Measurements from ENCODE around the gene OLFM1.

The OLFM1 gene

GRCh38 chr9:135131488-135131887 lies 44.0 kb downstream of the OLFM1 start:
- Histone ChIP-seq H3K9me3 (ENCODE audit: control insufficient read depth in 1 of 2, low read length in 2 of 2) (no peaks in the 10 kb centered on the region), H3K36me3 (ENCODE audit: control insufficient read depth in 1 of 2, insufficient read depth in 2 of 2, low read length in 2 of 2) (no peaks in the 10 kb centered on the region), H3K4me3 (ENCODE audit: low read depth in 1 of 2, low read length in 2 of 2) (no peak overlapping the region), H3K27me3 (ENCODE audit: control insufficient read depth in 1 of 2, insufficient read depth in 2 of 2, low read length in 2 of 2) (no peaks in the 10 kb centered on the region), H3K27ac (ENCODE audit: low read depth, low read length) (no peak overlapping the region), H3K9ac (ENCODE audit: low read depth in 1 of 2, low read length in 2 of 2) (no peak overlapping the region), H3K4me1 (ENCODE audit: control insufficient read depth in 1 of 2, insufficient read depth in 2 of 2, low read length in 2 of 2) (no peaks in the 10 kb centered on the region)

GRCh38 chr9:135132008-135132407 lies 44.5 kb downstream of the OLFM1 start:
- Histone ChIP-seq H3K27ac (ENCODE audit: low read depth, low read length) (no peak overlapping the region), H3K36me3 (ENCODE audit: control insufficient read depth in 1 of 2, insufficient read depth in 2 of 2, low read length in 2 of 2) (no peaks in the 10 kb centered on the region), H3K9me3 (ENCODE audit: control insufficient read depth in 1 of 2, low read length in 2 of 2) (no peaks in the 10 kb centered on the region), H3K4me3 (ENCODE audit: low read depth in 1 of 2, low read length in 2 of 2) (no peak overlapping the region), H3K27me3 (ENCODE audit: control insufficient read depth in 1 of 2, insufficient read depth in 2 of 2, low read length in 2 of 2) (no peaks in the 10 kb centered on the region), H3K9ac (ENCODE audit: low read depth in 1 of 2, low read length in 2 of 2) (no peak overlapping the region), H3K4me1 (ENCODE audit: control insufficient read depth in 1 of 2, insufficient read depth in 2 of 2, low read length in 2 of 2) (no peaks in the 10 kb centered on the region)

- no peak overlapping the region for H3K4me3 ChIP-seq (ENCODE audit: low read depth in 1 of 2, low read length in 2 of 2)
These were observed 47.0 kb downstream of the OLFM1 start for GRCh38 chr9:135134268-135135022.

GRCh38 chr9:135135171-135135928 lies 47.9 kb downstream of the OLFM1 start:
- Histone ChIP-seq H3K27me3 (ENCODE audit: control insufficient read depth in 1 of 2, insufficient read depth in 2 of 2, low read length in 2 of 2) (no peaks in the 10 kb centered on the region), H3K4me3 (ENCODE audit: low read depth in 1 of 2, low read length in 2 of 2) (no peak overlapping the region)

More at GRCh38 chr9:135134268-135135022, 47.0 kb downstream of the OLFM1 start:
- no peak overlapping the region for H3K27ac ChIP-seq (ENCODE audit: low read depth, low read length)
- H3K27me3 ChIP-seq (ENCODE audit: control insufficient read depth in 1 of 2, insufficient read depth in 2 of 2, low read length in 2 of 2) = no peaks in the 10 kb centered on the region
- no peak overlapping the region for H3K9ac ChIP-seq (ENCODE audit: low read depth in 1 of 2, low read length in 2 of 2)
- no peaks in the 10 kb centered on the region for H3K36me3 ChIP-seq (ENCODE audit: control insufficient read depth in 1 of 2, insufficient read depth in 2 of 2, low read length in 2 of 2)
- no peaks in the 10 kb centered on the region for H3K9me3 ChIP-seq (ENCODE audit: control insufficient read depth in 1 of 2, low read length in 2 of 2)
- no peaks in the 10 kb centered on the region for H3K4me1 ChIP-seq (ENCODE audit: control insufficient read depth in 1 of 2, insufficient read depth in 2 of 2, low read length in 2 of 2)

GRCh38 chr9:135135929-135136315 lies 48.5 kb downstream of the OLFM1 start:
- Histone ChIP-seq H3K27ac (ENCODE audit: low read depth, low read length) (no peak overlapping the region), H3K36me3 (ENCODE audit: control insufficient read depth in 1 of 2, insufficient read depth in 2 of 2, low read length in 2 of 2) (no peaks in the 10 kb centered on the region), H3K27me3 (ENCODE audit: control insufficient read depth in 1 of 2, insufficient read depth in 2 of 2, low read length in 2 of 2) (no peaks in the 10 kb centered on the region), H3K4me1 (ENCODE audit: control insufficient read depth in 1 of 2, insufficient read depth in 2 of 2, low read length in 2 of 2) (no peaks in the 10 kb centered on the region), H3K9me3 (ENCODE audit: control insufficient read depth in 1 of 2, low read length in 2 of 2) (no peaks in the 10 kb centered on the region), H3K9ac (ENCODE audit: low read depth in 1 of 2, low read length in 2 of 2) (no peak overlapping the region), H3K4me3 (ENCODE audit: low read depth in 1 of 2, low read length in 2 of 2) (no peak overlapping the region)

More at GRCh38 chr9:135135171-135135928, 47.9 kb downstream of the OLFM1 start:
- H3K9me3 ChIP-seq (ENCODE audit: control insufficient read depth in 1 of 2, low read length in 2 of 2) = no peaks in the 10 kb centered on the region
- no peaks in the 10 kb centered on the region for H3K4me1 ChIP-seq (ENCODE audit: control insufficient read depth in 1 of 2, insufficient read depth in 2 of 2, low read length in 2 of 2)
- H3K27ac ChIP-seq (ENCODE audit: low read depth, low read length) = no peak overlapping the region
- H3K9ac ChIP-seq (ENCODE audit: low read depth in 1 of 2, low read length in 2 of 2) = no peak overlapping the region
- H3K36me3 ChIP-seq (ENCODE audit: control insufficient read depth in 1 of 2, insufficient read depth in 2 of 2, low read length in 2 of 2) = no peaks in the 10 kb centered on the region

- Histone ChIP-seq H3K4me1 (ENCODE audit: control insufficient read depth in 1 of 2, insufficient read depth in 2 of 2, low read length in 2 of 2) (no peaks in the 10 kb centered on the region), H3K27me3 (ENCODE audit: control insufficient read depth in 1 of 2, insufficient read depth in 2 of 2, low read length in 2 of 2) (no peaks in the 10 kb centered on the region), H3K4me3 (ENCODE audit: low read depth in 1 of 2, low read length in 2 of 2) (no peak overlapping the region), H3K36me3 (ENCODE audit: control insufficient read depth in 1 of 2, insufficient read depth in 2 of 2, low read length in 2 of 2) (no peaks in the 10 kb centered on the region), H3K27ac (ENCODE audit: low read depth, low read length) (no peak overlapping the region), H3K9ac (ENCODE audit: low read depth in 1 of 2, low read length in 2 of 2) (no peak overlapping the region), H3K9me3 (ENCODE audit: control insufficient read depth in 1 of 2, low read length in 2 of 2) (no peaks in the 10 kb centered on the region)
These were observed 49.0 kb downstream of the OLFM1 start for GRCh38 chr9:135136481-135136880.

- Histone ChIP-seq H3K9ac (ENCODE audit: low read depth in 1 of 2, low read length in 2 of 2) (no peak overlapping the region), H3K4me3 (ENCODE audit: low read depth in 1 of 2, low read length in 2 of 2) (no peak overlapping the region), H3K27me3 (ENCODE audit: control insufficient read depth in 1 of 2, insufficient read depth in 2 of 2, low read length in 2 of 2) (no peaks in the 10 kb centered on the region), H3K9me3 (ENCODE audit: control insufficient read depth in 1 of 2, low read length in 2 of 2) (no peaks in the 10 kb centered on the region), H3K27ac (ENCODE audit: low read depth, low read length) (no peak overlapping the region), H3K36me3 (ENCODE audit: control insufficient read depth in 1 of 2, insufficient read depth in 2 of 2, low read length in 2 of 2) (no peaks in the 10 kb centered on the region), H3K4me1 (ENCODE audit: control insufficient read depth in 1 of 2, insufficient read depth in 2 of 2, low read length in 2 of 2) (no peaks in the 10 kb centered on the region)
These were observed 49.7 kb downstream of the OLFM1 start for GRCh38 chr9:135136991-135137832.

- H3K9ac ChIP-seq (ENCODE audit: low read depth in 1 of 2, low read length in 2 of 2) = no peak overlapping the region
- no peaks in the 10 kb centered on the region for H3K27me3 ChIP-seq (ENCODE audit: control insufficient read depth in 1 of 2, insufficient read depth in 2 of 2, low read length in 2 of 2)
- H3K27ac ChIP-seq (ENCODE audit: low read depth, low read length) = no peak overlapping the region
- no peaks in the 10 kb centered on the region for H3K4me1 ChIP-seq (ENCODE audit: control insufficient read depth in 1 of 2, insufficient read depth in 2 of 2, low read length in 2 of 2)
- no peak overlapping the region for H3K4me3 ChIP-seq (ENCODE audit: low read depth in 1 of 2, low read length in 2 of 2)
- H3K36me3 ChIP-seq (ENCODE audit: control insufficient read depth in 1 of 2, insufficient read depth in 2 of 2, low read length in 2 of 2) = no peaks in the 10 kb centered on the region
- H3K9me3 ChIP-seq (ENCODE audit: control insufficient read depth in 1 of 2, low read length in 2 of 2) = no peaks in the 10 kb centered on the region
These were observed 50.8 kb downstream of the OLFM1 start for GRCh38 chr9:135138078-135138855.

- Histone ChIP-seq H3K27me3 (ENCODE audit: control insufficient read depth in 1 of 2, insufficient read depth in 2 of 2, low read length in 2 of 2) (no peaks in the 10 kb centered on the region), H3K4me3 (ENCODE audit: low read depth in 1 of 2, low read length in 2 of 2) (no peak overlapping the region), H3K4me1 (ENCODE audit: control insufficient read depth in 1 of 2, insufficient read depth in 2 of 2, low read length in 2 of 2) (no peaks in the 10 kb centered on the region), H3K27ac (ENCODE audit: low read depth, low read length) (no peak overlapping the region), H3K36me3 (ENCODE audit: control insufficient read depth in 1 of 2, insufficient read depth in 2 of 2, low read length in 2 of 2) (no peaks in the 10 kb centered on the region), H3K9ac (ENCODE audit: low read depth in 1 of 2, low read length in 2 of 2) (no peak overlapping the region), H3K9me3 (ENCODE audit: control insufficient read depth in 1 of 2, low read length in 2 of 2) (no peaks in the 10 kb centered on the region)
These were observed 52.0 kb downstream of the OLFM1 start for GRCh38 chr9:135139366-135139959.
